ENCODE results near the gene CTPS1.

CTPS1 gene

DNA sequence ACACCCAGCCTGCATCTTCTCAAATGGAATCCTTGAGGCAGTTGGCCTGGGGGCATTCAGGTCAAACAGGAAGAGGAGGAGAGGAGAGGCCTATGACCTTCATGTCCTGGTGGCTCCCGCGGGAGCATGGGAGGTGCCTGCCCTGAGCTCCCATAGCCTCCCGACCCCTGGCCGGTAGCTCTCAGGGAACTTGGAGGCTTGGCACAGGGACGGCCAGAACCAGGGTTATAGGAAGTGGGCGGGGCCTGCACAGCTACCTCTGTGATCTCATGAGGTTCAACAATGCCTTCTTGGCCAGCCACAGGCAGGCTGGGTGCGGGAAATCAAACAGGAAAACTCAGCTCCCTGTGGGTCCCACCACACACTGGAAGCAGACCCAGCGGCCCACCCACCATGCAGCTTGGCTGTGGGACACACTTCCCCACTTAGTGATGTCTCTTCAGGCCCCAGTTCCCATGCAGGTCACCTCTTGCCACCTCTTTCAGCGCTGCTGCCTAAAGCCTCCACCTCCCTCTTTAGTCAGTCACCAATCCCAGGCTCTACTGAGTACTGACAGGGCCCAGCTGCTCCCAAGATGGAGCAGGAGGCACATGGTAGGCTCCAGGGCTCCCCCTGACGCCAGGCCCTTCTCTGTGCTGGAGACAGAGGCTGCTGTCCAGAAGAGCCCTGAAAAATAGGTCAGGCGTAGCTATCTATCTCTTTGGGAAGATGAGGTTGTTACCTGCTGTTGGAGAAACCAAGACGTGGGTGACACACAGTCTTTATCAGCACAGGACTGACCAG lies 42.2 kb downstream of the CTPS1 start, which contains the start of gene SLFNL1:
Gene SLFNL1, minus strand, starts transcription at position 200 of the 783 bp plus-strand sequence. CDS start 1,065 bp downstream, outside the sequence.
- H3K4me3 ChIP-seq (ENCODE audit: low read depth, low read length): no peak within 1 kb of the TSS

- H3K4me3 ChIP-seq (ENCODE audit: low read depth, low read length): no peak overlapping the region
Observed at GRCh38 chr1:41022424-41022823, 42.9 kb downstream of the CTPS1 start.

DNA sequence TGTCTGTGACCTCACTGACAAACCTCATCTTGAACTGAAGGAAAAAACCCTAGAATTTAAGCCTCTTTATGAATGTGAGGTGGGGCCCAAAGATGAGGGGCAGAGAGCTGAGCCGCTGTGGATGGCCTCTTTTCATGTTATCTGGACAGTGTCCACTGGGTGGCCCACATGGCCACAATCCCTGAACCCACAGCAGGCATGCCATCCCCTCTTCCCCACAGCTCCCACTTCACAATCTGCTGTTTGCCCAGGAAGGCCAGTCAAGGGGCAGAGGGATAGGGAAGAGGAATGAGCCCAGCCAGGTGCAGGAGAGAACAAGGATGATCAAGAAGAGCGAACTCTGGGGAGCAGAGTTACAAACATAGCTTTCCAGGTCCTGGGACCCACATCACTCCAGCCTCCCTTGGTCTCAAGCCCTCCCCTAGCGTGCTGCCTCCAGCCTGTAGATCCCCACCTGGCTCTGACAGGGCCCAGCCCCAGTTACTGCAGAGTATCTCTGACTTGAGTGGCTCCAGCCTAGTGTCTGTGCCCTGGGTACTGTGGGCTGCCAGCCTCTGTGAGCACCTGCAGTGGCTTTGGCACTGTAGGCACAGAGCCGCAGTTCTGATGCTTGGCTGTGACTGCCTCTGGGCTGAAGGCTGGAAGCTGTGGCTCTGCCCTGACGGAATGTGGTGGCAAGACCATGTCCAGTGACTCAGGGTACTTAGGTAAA lies 43.9 kb downstream of the CTPS1 start:
- H3K4me3 ChIP-seq (ENCODE audit: low read depth, low read length): no peak overlapping the region

DNA sequence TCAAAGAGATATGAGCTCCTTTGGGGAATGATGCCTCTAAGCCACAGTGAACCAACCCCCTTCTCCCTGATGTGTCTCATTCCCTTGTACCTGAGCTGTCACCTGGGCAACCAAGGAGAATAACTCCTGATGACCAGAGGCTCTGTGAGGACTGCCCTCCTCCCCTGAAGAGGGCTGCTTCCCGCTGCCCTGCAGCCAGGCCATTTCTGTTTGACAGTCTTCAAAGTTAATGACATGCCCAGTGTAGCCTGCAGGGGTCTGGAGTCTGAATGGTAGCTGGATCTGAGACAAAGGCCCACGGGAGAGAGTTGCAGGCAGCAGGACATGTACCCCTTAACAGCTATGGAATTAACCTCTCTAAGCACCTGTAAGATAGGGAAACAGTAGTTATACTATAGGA lies 45.5 kb downstream of the CTPS1 start:
- no peak overlapping the region for H3K4me3 ChIP-seq (ENCODE audit: low read depth, low read length)

DNA sequence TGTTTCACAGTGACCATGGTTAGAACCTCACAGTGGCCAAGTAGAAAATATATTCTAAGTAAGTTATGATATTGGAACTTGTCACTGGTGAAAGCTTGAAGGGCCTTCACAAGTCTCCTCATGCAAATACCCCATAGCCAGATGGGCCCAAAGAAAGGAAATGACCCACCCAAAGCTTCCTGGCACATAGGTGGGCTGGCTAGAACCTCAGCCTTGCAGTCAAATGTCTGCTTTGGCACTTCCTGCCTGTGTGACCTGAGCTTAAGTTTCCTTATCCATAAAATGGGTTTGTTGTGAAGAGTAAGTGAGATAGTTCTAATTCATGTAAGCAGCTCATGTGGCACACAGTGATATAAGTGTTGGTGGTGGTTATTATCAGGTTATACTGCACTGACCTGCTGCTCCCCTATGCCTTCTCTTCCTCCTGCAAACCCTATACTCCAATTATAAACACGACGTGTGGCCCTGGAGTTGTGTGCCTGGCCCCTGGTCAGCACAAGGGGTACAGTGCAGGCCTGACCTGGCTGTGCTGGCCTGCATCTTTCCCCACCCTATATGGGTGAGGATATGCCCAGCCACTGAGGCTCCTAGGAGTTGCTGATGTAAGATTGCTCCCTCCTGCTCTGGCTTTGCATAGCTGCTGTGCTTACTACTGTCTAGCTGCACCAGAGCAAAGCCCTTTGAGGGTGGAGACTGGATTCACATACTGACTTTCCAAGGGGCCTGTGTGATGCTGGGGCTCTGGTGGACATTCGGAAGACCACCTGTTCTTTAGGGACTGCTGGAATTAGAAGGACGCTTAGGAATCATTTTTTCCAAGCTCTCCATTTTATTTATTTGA lies 46.7 kb downstream of the CTPS1 start:
- H3K4me3 ChIP-seq (ENCODE audit: low read depth, low read length): no peak overlapping the region

GRCh38 chr1:41028034-41028642 lies 48.6 kb downstream of the CTPS1 start:
- no peak overlapping the region for H3K4me3 ChIP-seq (ENCODE audit: low read depth, low read length)

GRCh38 chr1:41030872-41031616 lies 51.5 kb downstream of the CTPS1 start:
- H3K4me3 ChIP-seq (ENCODE audit: low read depth, low read length): no peak overlapping the region

DNA sequence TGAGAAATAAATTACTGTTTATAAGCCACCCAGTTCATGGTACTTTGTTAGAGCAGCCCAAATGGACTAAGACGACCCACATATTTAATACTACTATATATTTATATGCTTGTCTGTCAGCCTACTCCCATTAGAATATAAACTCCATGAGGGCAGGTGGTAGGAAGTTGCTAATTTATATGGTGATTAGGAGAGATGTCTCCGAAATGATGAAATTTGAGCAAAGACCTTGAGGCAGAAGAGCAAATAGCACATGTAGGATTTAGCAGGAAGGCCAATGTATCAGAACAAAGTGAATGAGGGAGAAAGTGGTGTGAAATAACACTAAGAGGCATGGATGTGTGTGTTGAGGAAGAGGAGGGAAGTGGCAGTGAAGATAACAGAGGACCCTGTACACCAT lies 52.7 kb downstream of the CTPS1 start:
- no peak overlapping the region for H3K4me3 ChIP-seq (ENCODE audit: low read depth, low read length)

DNA sequence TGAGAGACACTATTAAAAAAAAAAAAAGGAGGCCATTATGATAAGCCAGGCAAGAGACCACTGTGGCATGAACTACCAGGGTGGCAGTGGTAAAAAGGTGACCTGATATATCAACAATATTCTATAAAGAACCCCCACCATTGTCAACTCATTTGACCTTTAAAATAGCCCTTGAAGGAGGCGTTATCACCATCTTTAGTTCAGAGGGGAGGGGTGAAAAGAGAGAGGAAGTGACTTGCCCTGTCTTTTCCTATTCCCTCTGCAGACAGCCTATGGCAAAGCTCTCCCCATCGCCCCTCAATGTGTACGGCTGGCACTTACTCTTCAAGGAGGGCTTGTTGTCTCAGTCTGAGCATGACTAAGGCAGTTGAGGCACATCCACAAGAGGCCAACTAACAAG lies 53.8 kb downstream of the CTPS1 start:
- H3K4me3 ChIP-seq (ENCODE audit: low read depth, low read length): no peak overlapping the region

- no peak overlapping the region for H3K4me3 ChIP-seq (ENCODE audit: low read depth, low read length)
Observed at GRCh38 chr1:41037116-41037903, 57.8 kb downstream of the CTPS1 start.

- H3K4me3 ChIP-seq (ENCODE audit: low read depth, low read length): no peak overlapping the region
Observed at GRCh38 chr1:41038110-41038509, 58.6 kb downstream of the CTPS1 start.

GRCh38 chr1:41041614-41042270 lies 62.2 kb downstream of the CTPS1 start:
- H3K4me3 ChIP-seq (ENCODE audit: low read depth, low read length): no peak overlapping the region

DNA sequence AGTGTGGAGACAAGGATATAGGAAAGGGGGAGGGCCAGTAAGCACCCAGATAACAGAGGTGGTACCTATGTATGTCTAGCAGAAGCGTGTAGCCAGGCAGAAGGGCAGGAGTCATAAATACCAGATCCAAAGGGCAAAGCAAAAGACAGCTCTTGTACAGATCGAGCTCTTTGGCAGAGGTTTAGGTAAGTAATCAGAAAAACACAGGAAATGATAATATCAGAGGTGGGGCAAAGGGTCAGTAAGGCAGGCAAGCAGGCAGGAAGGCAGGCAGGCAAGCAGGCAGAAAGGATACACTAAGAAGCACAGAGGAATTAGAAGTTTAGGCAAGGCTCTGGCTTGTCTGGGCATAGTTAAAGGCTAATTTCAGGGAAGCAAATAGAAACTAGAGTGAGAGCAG lies 64.7 kb downstream of the CTPS1 start:
- no peak overlapping the region for H3K4me3 ChIP-seq (ENCODE audit: low read depth, low read length)

- no peak overlapping the region for H3K4me3 ChIP-seq (ENCODE audit: low read depth, low read length)
Observed at GRCh38 chr1:41045740-41046139, 66.2 kb downstream of the CTPS1 start.

- H3K4me3 ChIP-seq (ENCODE audit: low read depth, low read length): no peak overlapping the region
Observed at GRCh38 chr1:41046347-41046775, 66.9 kb downstream of the CTPS1 start.

DNA sequence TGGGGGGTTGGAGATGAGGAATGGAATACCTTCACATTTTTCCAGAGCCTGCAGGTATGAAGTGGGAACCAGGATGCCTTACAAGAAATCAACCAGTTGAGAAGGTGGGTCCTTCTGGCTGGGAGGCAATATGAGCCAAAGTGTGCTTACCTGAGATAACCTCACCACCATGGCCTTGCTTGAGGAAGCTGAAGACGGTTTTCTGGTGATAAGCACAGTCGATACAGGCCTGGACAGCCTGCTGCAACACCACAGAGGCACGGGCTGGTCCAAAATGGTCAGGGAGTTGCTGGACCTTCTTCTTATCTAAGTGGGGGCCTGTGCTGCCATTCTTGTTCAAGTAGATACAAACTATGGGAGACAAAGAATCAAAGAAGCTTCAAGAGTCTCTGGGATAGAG lies 69.0 kb downstream of the CTPS1 start:
- no peak overlapping the region for H3K4me3 ChIP-seq (ENCODE audit: low read depth, low read length)

DNA sequence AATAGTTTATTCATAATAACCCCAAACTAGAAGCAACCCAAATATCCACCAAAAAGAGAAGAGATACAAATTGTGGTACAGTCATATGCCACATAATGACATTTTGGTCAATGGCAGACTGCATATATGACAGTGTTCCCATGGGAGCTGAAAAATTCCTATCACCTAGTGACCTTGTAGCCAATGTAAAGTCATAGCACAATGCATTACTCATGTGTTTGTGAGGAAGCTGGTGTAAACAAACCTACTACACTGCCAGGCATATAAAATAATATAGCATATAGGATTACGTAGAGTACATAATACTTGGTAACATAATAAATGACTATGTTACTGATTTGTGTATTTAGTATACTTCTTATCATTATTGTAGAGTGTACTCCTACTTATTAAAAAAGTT lies 71.5 kb downstream of the CTPS1 start:
- no peak overlapping the region for H3K4me3 ChIP-seq (ENCODE audit: low read depth, low read length)

- no peak overlapping the region for H3K4me3 ChIP-seq (ENCODE audit: low read depth, low read length)
Observed at GRCh38 chr1:41053316-41053715, 73.8 kb downstream of the CTPS1 start.

DNA sequence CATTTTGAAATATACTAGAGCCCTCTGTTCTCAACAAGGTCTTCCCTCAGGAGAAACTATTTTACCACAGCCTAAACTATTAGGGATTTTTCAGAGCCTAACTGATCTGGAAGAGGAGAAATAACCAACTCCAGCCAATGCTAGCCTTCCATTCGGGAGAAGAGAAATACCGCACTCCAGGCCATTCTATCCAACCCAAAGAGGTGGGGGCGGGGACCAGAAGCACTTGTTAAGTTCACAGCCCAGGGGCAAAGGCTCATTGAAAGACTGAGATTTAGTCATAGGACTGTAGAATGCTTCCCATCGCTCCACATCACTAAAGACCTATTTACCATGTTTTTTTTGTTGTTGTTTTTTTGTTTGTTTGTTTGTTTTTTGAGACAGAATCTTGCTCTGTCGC lies 77.4 kb downstream of the CTPS1 start:
- no peak overlapping the region for H3K4me3 ChIP-seq (ENCODE audit: low read depth, low read length)
